Endodermal cell (in vitro differentiated cells): ENCODE results near the gene KRTAP5-9. TPM values are rescaled to one million over a fixed set of nuclear protein-coding genes. Genes with fewer than 3 reads are reported as not detected.
"Not testable (repeated sequence)": the region's sequence is repeated elsewhere in the genome, so short reads cannot be mapped to it uniquely, and the experiment has no call there.

Experiments
- DNase-seq: peaks from one replicate; pipeline ENCODE4 v3.0.0-alpha.2; 2017
- H3K27ac ChIP-seq: 2 replicates; pipeline ENCODE4 v1.5.1; 2013; ENCODE audit warnings: mild to moderate bottlenecking, low read depth, low read length, moderate library complexity
- H3K27me3 ChIP-seq: 2 replicates; pipeline ENCODE4 v1.6.1; 2013; ENCODE audit warnings: mild to moderate bottlenecking, low read length, moderate library complexity; ENCODE audit not compliant: insufficient read depth, control insufficient read depth, poor library complexity, severe bottlenecking
- H3K36me3 ChIP-seq: 2 replicates; pipeline ENCODE4 v1.7.0; 2013; ENCODE audit warnings: mild to moderate bottlenecking, low read length, moderate library complexity; ENCODE audit not compliant: control insufficient read depth, insufficient read depth
- H3K4me1 ChIP-seq: one replicate; pipeline ENCODE4 v1.7.0; 2013; ENCODE audit warnings: low read length; ENCODE audit not compliant: control insufficient read depth, insufficient read depth
- H3K4me3 ChIP-seq: 2 replicates; pipeline ENCODE4 v1.5.1; 2013; ENCODE audit warnings: mild to moderate bottlenecking, low read length, moderate library complexity
- H3K9ac ChIP-seq: 2 replicates; pipeline ENCODE4 v1.6.1; 2013; ENCODE audit warnings: mild to moderate bottlenecking, low read length, moderate library complexity; ENCODE audit not compliant: poor library complexity, severe bottlenecking; ENCODE audit errors: extremely low read depth
- H3K9me3 ChIP-seq: 2 replicates; pipeline ENCODE4 v1.6.1; 2013; ENCODE audit warnings: mild to moderate bottlenecking, low read length, moderate library complexity; ENCODE audit not compliant: control insufficient read depth
- H3K27ac Mint-ChIP-seq: 2 replicates; pipeline ENCODE4 v1.8.0; 2020; ENCODE audit warnings: mixed read lengths
- H3K27me3 Mint-ChIP-seq: 2 replicates; pipeline ENCODE4 v1.8.0; 2021; ENCODE audit warnings: mild to moderate bottlenecking, mixed read lengths; ENCODE audit not compliant: insufficient read depth
- H3K36me3 Mint-ChIP-seq: 2 replicates; pipeline ENCODE4 v1.8.0; 2020; ENCODE audit warnings: low read depth, mixed read lengths
- H3K4me1 Mint-ChIP-seq: 2 replicates; pipeline ENCODE4 v1.8.0; 2020; ENCODE audit warnings: mixed read lengths
- H3K4me3 Mint-ChIP-seq: 2 replicates; pipeline ENCODE4 v1.8.0; 2020; ENCODE audit warnings: mild to moderate bottlenecking, moderate library complexity, mixed read lengths
- H3K9me3 Mint-ChIP-seq: 2 replicates; pipeline ENCODE4 v1.8.0; 2020; ENCODE audit warnings: mild to moderate bottlenecking, mixed read lengths
- CTCF ChIP-seq: fragments of 200-600 bp; sonication (generic); conservative IDR thresholded peaks from 2 replicates; pipeline ENCODE4 v1.5.0; 2021; ENCODE audit warnings: antibody characterized with exemption, mild to moderate bottlenecking
- WGBS, 2 experiments: methylation state at CpG; one replicate each; pipeline versions ENCODE4 v1.1.5 to v1.1.7; 2013; ENCODE audit warnings: missing lambda C conversion rate in 2 of 2, mixed read lengths in 1 of 2; ENCODE audit not compliant: insufficient coverage in 1 of 2, insufficient read length in 1 of 2; 5-methylcytosine and 5-hydroxymethylcytosine counted together
- total RNA-seq, 2 donors: library from RNA; stranded (reverse); fragmentation: NEBNext Ultra II Directional in 1 of 2; extraction: Animal tissue kit (Norgen Biotek cat#: 25700) in 1 of 2; gene quantifications; 2 replicates in 1 of 2; 3 replicates in 1 of 2; pipeline ENCODE4 v1.2.1, GENCODE V29; 2021

The KRTAP5-9 gene
- total RNA-seq, 2 donors from 2014 or later, result 0.31 TPM; not detected in 1

GRCh38 chr11:71538666-71538990 lies 9.6 kb upstream of the KRTAP5-9 start:
- peaks cover 5% of the 10 kb centered on the region for H3K36me3 Mint-ChIP-seq
- H3K27ac Mint-ChIP-seq, result no peak overlapping the region
- H3K27me3 ChIP-seq, result no peaks in the 10 kb centered on the region
- no peak overlapping the region for H3K27ac ChIP-seq
- WGBS, 2 experiments, result 88 to 93% methylated on average over 1 to 4 of the region's 4 CpGs
- H3K9ac ChIP-seq, result no peak overlapping the region
- H3K4me3 ChIP-seq, result no peak overlapping the region
- H3K4me1 Mint-ChIP-seq, result peaks cover 25% of the 10 kb centered on the region
- H3K36me3 ChIP-seq, result no peaks in the 10 kb centered on the region
- DNase-seq, result no peak
- H3K4me1 ChIP-seq, result peaks cover 3% of the 10 kb centered on the region
- peaks cover 21% of the 10 kb centered on the region for H3K9me3 Mint-ChIP-seq
- peaks cover 13% of the 10 kb centered on the region for H3K9me3 ChIP-seq
- no peak overlapping the region for H3K4me3 Mint-ChIP-seq
- no peak for TF ChIP-seq CTCF
- peaks cover 2% of the 10 kb centered on the region for H3K27me3 Mint-ChIP-seq

GRCh38 chr11:71539017-71539416 lies 9.2 kb upstream of the KRTAP5-9 start:
- peaks cover 29% of the 10 kb centered on the region for H3K4me1 Mint-ChIP-seq
- WGBS, 2 experiments, result 84 to 90% methylated on average over 4 to 11 of the region's 11 CpGs

GRCh38 chr11:71539971-71540370 lies 8.2 kb upstream of the KRTAP5-9 start:
- peaks cover 21% of the 10 kb centered on the region for H3K9me3 Mint-ChIP-seq
- H3K36me3 Mint-ChIP-seq, H3K4me3 ChIP-seq, H3K4me3 Mint-ChIP-seq, H3K27me3 ChIP-seq, H3K27ac Mint-ChIP-seq, H3K36me3 ChIP-seq, H3K4me1 ChIP-seq, DNase-seq, H3K27me3 Mint-ChIP-seq, H3K9ac ChIP-seq, H3K27ac ChIP-seq: not testable (repeated sequence)
- H3K4me1 Mint-ChIP-seq, result peaks cover 34% of the 10 kb centered on the region
- 93 to 95% methylated on average over 6 to 11 of the region's 11 CpGs for WGBS, 2 experiments
- peaks cover 13% of the 10 kb centered on the region for H3K9me3 ChIP-seq

More at GRCh38 chr11:71539017-71539416, 9.2 kb upstream of the KRTAP5-9 start:
- Mint-ChIP-seq H3K4me3 (no peak overlapping the region), H3K27ac (no peak overlapping the region), H3K36me3 (peaks cover 5% of the 10 kb centered on the region), H3K9me3 (peaks cover 21% of the 10 kb centered on the region), H3K27me3 (peaks cover 2% of the 10 kb centered on the region)
- no peaks in the 10 kb centered on the region for H3K36me3 ChIP-seq
- H3K4me1 ChIP-seq, result peaks cover 6% of the 10 kb centered on the region
- H3K9me3 ChIP-seq, result peaks cover 13% of the 10 kb centered on the region
- no peak for TF ChIP-seq CTCF
- no peak overlapping the region for H3K27ac ChIP-seq
- no peak for DNase-seq
- H3K4me3 ChIP-seq, result no peak overlapping the region
- no peak overlapping the region for H3K9ac ChIP-seq
- H3K27me3 ChIP-seq, result no peaks in the 10 kb centered on the region

GRCh38 chr11:71540521-71541304 lies 7.5 kb upstream of the KRTAP5-9 start:
- not testable (repeated sequence) for H3K27me3 Mint-ChIP-seq, H3K36me3 Mint-ChIP-seq, H3K27ac Mint-ChIP-seq, H3K4me3 Mint-ChIP-seq, H3K36me3 ChIP-seq, H3K4me3 ChIP-seq, H3K9ac ChIP-seq, DNase-seq, H3K27ac ChIP-seq, H3K27me3 ChIP-seq
- H3K4me1 Mint-ChIP-seq, result peaks cover 35% of the 10 kb centered on the region
- Histone ChIP-seq H3K4me1 (peaks cover 17% of the 10 kb centered on the region), H3K9me3 (peaks cover 14% of the 10 kb centered on the region)
- 84 to 98% methylated on average over 6 to 9 of the region's 9 CpGs for WGBS, 2 experiments
- H3K9me3 Mint-ChIP-seq, result peaks cover 24% of the 10 kb centered on the region
